CD4-positive, alpha-beta T cell (primary cell): ENCODE measurements around the gene PRICKLE2. TPM values are rescaled to one million over a fixed set of nuclear protein-coding genes. Genes with fewer than 3 reads are reported as not detected.

Source experiments
- ATAC-seq: fragments of 200-7000 bp; cut with Tn5 transposase; one replicate; pipeline ENCODE4 v1.10.0; 2022; ENCODE audit warnings: mild to moderate bottlenecking; ENCODE audit not compliant: poor library complexity
- CTCF ChIA-PET: fragments of 350-600 bp; sonication (Branson Sonifier 250); formaldehyde crosslinking; loops from one replicate; lab custom pipeline; 2021; ENCODE audit warnings: antibody characterized with exemption, inconsistent platforms; lab: Charles Lee
- POLR2A ChIA-PET: fragments of 350-600 bp; sonication (Branson Sonifier 250); formaldehyde crosslinking; loops from one replicate; lab custom pipeline; 2021; ENCODE audit warnings: antibody characterized with exemption, inconsistent platforms; lab: Charles Lee
- DNase-seq, 14 experiments: peaks; one replicate each; pipeline ENCODE4 v3.0.0-alpha.2; 2013 to 2020; ENCODE audit warnings: mixed read lengths in 2 of 14
- H3K27ac ChIP-seq, 2 donors: one replicate each; pipeline versions ENCODE4 v1.5.1 to v1.7.0; 2013; ENCODE audit warnings: low read length in 2 of 2, low read depth in 1 of 2, mild to moderate bottlenecking in 1 of 2
- H3K27me3 ChIP-seq, 2 experiments: 1 replicate in 1 of 2; 2 replicates in 1 of 2; pipeline versions ENCODE4 v1.6.1 to v1.7.0; 2013; ENCODE audit warnings: low read length in 2 of 2, control low read depth in 1 of 2, mild to moderate bottlenecking in 1 of 2, moderate library complexity in 1 of 2; ENCODE audit not compliant: insufficient read depth in 2 of 2, control insufficient read depth in 1 of 2
- H3K36me3 ChIP-seq: one replicate; pipeline ENCODE4 v1.6.1; 2013; ENCODE audit warnings: low read length, control low read depth; ENCODE audit not compliant: insufficient read depth
- H3K4me1 ChIP-seq: one replicate; pipeline ENCODE4 v1.6.1; 2013; ENCODE audit warnings: low read length, control low read depth; ENCODE audit not compliant: insufficient read depth
- H3K4me3 ChIP-seq: one replicate; pipeline ENCODE4 v1.5.1; 2013; ENCODE audit warnings: mild to moderate bottlenecking, low read length, moderate library complexity
- H3K9me3 ChIP-seq, 2 experiments: 1 replicate in 1 of 2; 2 replicates in 1 of 2; pipeline versions ENCODE4 v1.6.1 to v1.7.0; 2013; ENCODE audit warnings: low read length in 2 of 2, mild to moderate bottlenecking in 2 of 2, control low read depth in 1 of 2, moderate library complexity in 1 of 2; ENCODE audit not compliant: control insufficient read depth in 1 of 2, insufficient read depth in 1 of 2
- H3K27ac Mint-ChIP-seq: one replicate; pipeline ENCODE4 v1.8.0; 2020; ENCODE audit warnings: mixed read lengths
- H3K27me3 Mint-ChIP-seq: one replicate; pipeline ENCODE4 v1.8.0; 2021; ENCODE audit warnings: mixed read lengths
- H3K36me3 Mint-ChIP-seq: one replicate; pipeline ENCODE4 v1.8.0; 2021; ENCODE audit warnings: low read depth, mixed read lengths
- H3K4me1 Mint-ChIP-seq: one replicate; pipeline ENCODE4 v1.8.0; 2021; ENCODE audit warnings: low read depth, mixed read lengths
- H3K4me3 Mint-ChIP-seq: one replicate; pipeline ENCODE4 v1.8.0; 2020; ENCODE audit warnings: mild to moderate bottlenecking, mixed read lengths
- H3K9me3 Mint-ChIP-seq: one replicate; pipeline ENCODE4 v1.8.0; 2020; ENCODE audit warnings: mixed read lengths
- CTCF ChIP-seq: fragments of 200-600 bp; IDR thresholded peaks from one replicate; pipeline ENCODE4 v1.8.0; 2022; ENCODE audit warnings: antibody characterized with exemption, mild to moderate bottlenecking
- intact Hi-C, 2 experiments: fragments of 100-400 bp; cut with DNase I in 1 of 2; cut with micrococcal nuclease in 1 of 2; formaldehyde crosslinking; loops; one replicate each; pipeline versions ENCODE4 v1.15.1 to v1.9.0; 2023 to 2025; cut with DNase I, micrococcal nuclease
- total RNA-seq, 174 experiments: library from RNA in 2 of 174; stranded (reverse) in 2 of 174; gene quantifications; one replicate each; pipeline ENCODE4 v1.2.3 and lab custom pipeline; 2021 to 2026

The PRICKLE2 gene
- total RNA-seq, 2 experiments from 2014 or later: not detected

GRCh38 chr3:64082961-64083541 lies 142.2 kb downstream of the PRICKLE2 start:
- no peak overlapping the region for H3K4me3 Mint-ChIP-seq
- POLR2A ChIA-PET: no interaction called here
- ATAC-seq (no peak), DNase-seq (no peak)
- no peak for TF ChIP-seq CTCF
- no peak overlapping the region for H3K27ac ChIP-seq
- CTCF ChIA-PET: no interaction called here
- peaks cover 2% of the 10 kb centered on the region for H3K9me3 Mint-ChIP-seq
- H3K27me3 ChIP-seq: peaks cover 0 to 9% of the 10 kb centered on the region in 2 experiments
- no peaks in the 10 kb centered on the region for H3K36me3 Mint-ChIP-seq
- peaks cover 11% of the 10 kb centered on the region for H3K27me3 Mint-ChIP-seq
- no peaks in the 10 kb centered on the region for H3K9me3 ChIP-seq
- H3K4me3 ChIP-seq: no peak overlapping the region
- H3K4me1 Mint-ChIP-seq: no peaks in the 10 kb centered on the region
- no peaks in the 10 kb centered on the region for H3K36me3 ChIP-seq
- no peak overlapping the region for H3K27ac Mint-ChIP-seq
- intact Hi-C loops: no loop called here
- no peaks in the 10 kb centered on the region for H3K4me1 ChIP-seq

GRCh38 chr3:64082411-64082810 lies 142.9 kb downstream of the PRICKLE2 start:
- CTCF ChIA-PET: no interaction called here
- intact Hi-C loops: no loop called here
- no peak overlapping the region for H3K27ac ChIP-seq
- no peak for TF ChIP-seq CTCF
- H3K4me3 ChIP-seq: no peak overlapping the region
- Mint-ChIP-seq H3K4me1 (no peaks in the 10 kb centered on the region), H3K36me3 (no peaks in the 10 kb centered on the region), H3K4me3 (no peak overlapping the region), H3K27me3 (peaks cover 13% of the 10 kb centered on the region), H3K9me3 (peaks cover 2% of the 10 kb centered on the region), H3K27ac (no peak overlapping the region)
- ATAC-seq (no peak), DNase-seq (no peak)
- no peaks in the 10 kb centered on the region for H3K4me1 ChIP-seq
- no peaks in the 10 kb centered on the region for H3K9me3 ChIP-seq
- no peaks in the 10 kb centered on the region for H3K36me3 ChIP-seq
- peaks cover 0 to 9% of the 10 kb centered on the region in 2 experiments for H3K27me3 ChIP-seq
- POLR2A ChIA-PET: no interaction called here

GRCh38 chr3:64081235-64081630 lies 144.0 kb downstream of the PRICKLE2 start:
- H3K4me3 ChIP-seq: no peak overlapping the region
- intact Hi-C loops: no loop called here
- DNase-seq (no peak), ATAC-seq (no peak)
- ChIA-PET POLR2A (no interaction called here), CTCF (no interaction called here)
- TF ChIP-seq CTCF: no peak
- no peaks in the 10 kb centered on the region for H3K36me3 Mint-ChIP-seq
- no peak overlapping the region for H3K27ac Mint-ChIP-seq
- H3K4me1 ChIP-seq: no peaks in the 10 kb centered on the region
- H3K9me3 ChIP-seq: no peaks in the 10 kb centered on the region
- no peaks in the 10 kb centered on the region for H3K36me3 ChIP-seq
- peaks cover 23% of the 10 kb centered on the region for H3K27me3 Mint-ChIP-seq
- H3K9me3 Mint-ChIP-seq: peaks cover 2% of the 10 kb centered on the region
- no peak overlapping the region for H3K4me3 Mint-ChIP-seq
- no peaks in the 10 kb centered on the region for H3K4me1 Mint-ChIP-seq
- no peak overlapping the region for H3K27ac ChIP-seq
- H3K27me3 ChIP-seq: peaks cover 0 to 6% of the 10 kb centered on the region in 2 experiments
